ENCODE data around the gene PIK3C2B.

PIK3C2B gene

DNA sequence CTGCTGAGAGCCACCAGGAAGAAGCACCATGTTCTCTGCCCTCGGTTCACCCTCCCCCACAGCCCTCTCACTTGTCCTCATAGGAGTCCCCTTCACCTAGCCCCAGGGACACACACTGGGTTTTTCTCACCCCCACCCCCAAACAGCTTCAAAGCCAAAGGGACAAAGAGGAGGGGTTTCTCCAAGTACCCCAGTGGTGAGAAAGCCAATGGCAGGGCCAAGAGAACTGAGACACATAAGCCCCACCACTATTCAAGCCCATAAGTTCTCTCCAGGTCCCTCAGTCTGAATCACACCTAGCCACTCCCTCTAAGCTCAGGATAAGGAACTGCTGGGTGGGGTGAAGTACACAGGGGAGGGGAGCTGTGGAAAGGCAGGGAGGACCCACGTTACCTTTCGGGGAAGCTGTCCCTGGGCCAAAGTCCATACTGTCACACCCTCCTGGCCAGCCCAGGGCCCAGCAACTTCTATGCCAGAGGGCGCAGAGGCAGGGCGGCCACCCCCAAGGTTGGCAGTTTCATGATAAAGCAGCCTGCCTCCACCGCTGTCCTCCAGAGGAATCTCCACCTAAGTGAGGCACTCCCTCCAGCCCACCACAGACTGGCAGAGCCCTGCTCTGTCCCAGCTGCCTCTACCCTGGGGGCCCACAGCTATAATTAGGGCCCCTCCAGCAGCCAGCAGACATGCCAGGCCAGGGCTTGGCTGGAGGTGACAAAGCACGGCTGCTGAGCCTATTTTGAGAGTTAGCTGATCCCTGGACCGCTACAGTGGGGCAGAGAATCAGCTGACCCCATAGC lies 43.9 kb downstream of the PIK3C2B start:
- TF ChIP-seq CTCF (conservative IDR thresholded peaks at IDR 0.05; ENCODE audit: low read depth, low read length), result no peak
- H3K4me3 ChIP-seq (ENCODE audit: low read depth, low read length), result no peak overlapping the region
- DNase-seq (ENCODE audit: low read depth), result no peak

DNA sequence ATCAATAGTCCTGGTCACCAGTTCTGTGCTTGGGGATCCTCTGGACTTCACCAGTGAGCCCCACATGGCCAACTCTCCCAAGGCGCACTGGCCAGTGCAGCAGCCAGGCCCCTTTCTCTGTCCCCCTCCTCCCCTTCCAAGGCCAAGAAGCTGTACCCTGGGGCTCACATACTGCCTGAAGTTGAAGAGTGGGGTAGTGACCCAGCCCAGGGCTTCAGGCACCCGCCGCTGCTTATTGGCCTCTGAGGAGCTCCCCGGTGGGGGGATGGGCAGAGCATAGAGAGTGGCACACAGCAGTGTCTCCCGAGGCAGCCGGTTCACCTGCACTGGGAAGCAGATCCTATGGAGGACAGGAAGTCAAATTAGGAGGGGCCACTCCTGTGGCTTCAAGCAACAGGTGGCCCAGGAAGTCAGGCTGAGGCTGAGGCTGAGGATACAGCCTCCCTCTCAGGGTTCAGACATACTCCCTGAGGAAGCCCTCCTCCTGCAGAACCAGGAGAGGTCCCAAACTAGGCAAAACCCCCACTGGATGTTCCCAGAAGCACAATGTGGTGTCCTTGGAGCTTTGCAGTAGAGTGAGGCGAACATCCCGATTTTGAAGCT lies 44.8 kb downstream of the PIK3C2B start:
- DNase-seq (ENCODE audit: low read depth), result no peak
- no peak overlapping the region for H3K4me3 ChIP-seq (ENCODE audit: low read depth, low read length)
- no peak for TF ChIP-seq CTCF (conservative IDR thresholded peaks at IDR 0.05; ENCODE audit: low read depth, low read length)

DNA sequence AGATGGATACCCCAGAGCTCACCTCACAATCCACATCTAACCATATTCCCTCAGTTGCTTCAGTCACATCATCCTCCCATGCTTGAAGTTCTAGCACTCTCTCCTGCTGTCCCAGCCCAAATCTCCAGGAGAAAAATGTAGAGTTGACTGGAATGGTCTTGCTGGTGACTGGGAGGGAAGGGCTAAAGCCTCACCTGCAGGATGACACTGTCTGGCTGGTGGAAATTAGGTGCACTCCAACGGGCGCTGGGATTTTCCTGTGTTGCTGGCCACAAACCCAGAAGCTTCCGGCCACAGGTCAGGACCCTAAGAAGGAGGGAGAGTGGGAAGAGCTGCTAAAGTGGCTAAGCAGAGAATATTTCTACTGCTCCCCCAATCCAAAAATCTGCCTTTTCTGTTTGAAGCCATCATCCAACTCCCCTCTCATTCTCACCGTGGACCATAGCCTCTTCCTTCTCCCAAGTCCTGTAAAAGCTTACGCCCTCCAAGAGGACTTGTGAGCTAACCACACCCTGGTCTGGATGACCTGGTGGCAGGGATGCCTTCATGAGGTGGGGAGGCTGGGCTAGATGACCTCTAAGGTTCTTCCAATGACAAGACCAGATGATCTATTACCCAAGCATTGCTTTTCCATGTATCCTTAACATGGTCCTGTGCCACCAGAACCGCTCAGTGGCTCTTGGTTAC lies 45.5 kb downstream of the PIK3C2B start:
- no peak for DNase-seq (ENCODE audit: low read depth)
- no peak overlapping the region for H3K4me3 ChIP-seq (ENCODE audit: low read depth, low read length)
- no peak for TF ChIP-seq CTCF (conservative IDR thresholded peaks at IDR 0.05; ENCODE audit: low read depth, low read length)

- TF ChIP-seq CTCF (conservative IDR thresholded peaks at IDR 0.05; ENCODE audit: low read depth, low read length), result no peak
- H3K4me3 ChIP-seq (ENCODE audit: low read depth, low read length), result no peak overlapping the region
- no peak for DNase-seq (ENCODE audit: low read depth)
Measured at GRCh38 chr1:204448344-204448964, 46.2 kb downstream of the PIK3C2B start.

- no peak overlapping the region for H3K4me3 ChIP-seq (ENCODE audit: low read depth, low read length)
Measured at GRCh38 chr1:204447736-204448135, 46.9 kb downstream of the PIK3C2B start.

DNA sequence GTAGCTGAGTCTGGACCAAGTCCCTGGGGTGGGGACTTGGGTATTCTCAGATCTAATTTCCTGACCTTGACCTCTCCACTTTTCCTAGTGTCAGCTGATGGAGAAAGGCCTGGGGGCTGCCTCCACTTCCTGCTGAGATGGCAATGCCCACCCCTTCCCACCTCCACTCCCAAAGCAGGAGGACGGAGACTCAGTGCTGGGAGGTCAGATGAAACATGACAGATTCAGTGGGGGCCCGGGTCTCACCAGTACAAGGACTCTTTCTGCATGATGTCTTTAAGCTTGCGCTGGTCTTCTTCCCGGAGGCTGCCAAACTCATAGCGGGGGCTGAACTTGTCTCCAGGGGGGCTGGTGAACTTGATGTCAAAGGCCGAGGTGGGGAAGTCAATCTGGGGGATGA lies 47.4 kb downstream of the PIK3C2B start:
- no peak overlapping the region for H3K4me3 ChIP-seq (ENCODE audit: low read depth, low read length)
- no peak for TF ChIP-seq CTCF (conservative IDR thresholded peaks at IDR 0.05; ENCODE audit: low read depth, low read length)
- DNase-seq (ENCODE audit: low read depth), result no peak

More at GRCh38 chr1:204447736-204448135, 46.9 kb downstream of the PIK3C2B start:
- TF ChIP-seq CTCF (conservative IDR thresholded peaks at IDR 0.05; ENCODE audit: low read depth, low read length), result no peak
- no peak for DNase-seq (ENCODE audit: low read depth)

Measured in choroid plexus epithelial cell (primary cell).